Activated CD4-positive, alpha-beta T cell treated with anti-CD3 and anti-CD28 coated beads for 48 hours (primary cell): ENCODE measurements around the gene TNIK.

Source experiments
- DNase-seq: peaks from one replicate; pipeline ENCODE4 v3.0.0-alpha.2; 2020

TNIK gene

DNA sequence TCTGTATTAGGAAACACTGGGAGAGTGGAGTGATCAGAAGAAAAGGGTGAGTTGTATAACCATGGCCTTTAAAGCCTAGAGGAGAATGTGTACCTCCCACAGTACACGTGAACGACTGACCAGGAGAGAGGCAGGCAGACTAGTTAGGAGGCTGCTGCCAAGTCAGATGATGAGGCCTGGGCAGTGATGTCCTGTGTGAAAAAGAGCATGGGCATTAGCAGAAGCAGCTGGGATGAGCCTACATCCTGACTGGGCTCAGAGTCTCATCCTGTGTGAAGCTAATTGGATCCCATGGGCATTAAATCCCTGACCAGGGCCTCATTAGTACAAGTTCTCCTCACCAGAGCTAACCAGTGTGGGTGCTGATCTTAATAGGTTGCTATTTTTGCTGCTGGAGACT, 344.5 kb downstream of the TNIK start:
- no peak for DNase-seq

DNA sequence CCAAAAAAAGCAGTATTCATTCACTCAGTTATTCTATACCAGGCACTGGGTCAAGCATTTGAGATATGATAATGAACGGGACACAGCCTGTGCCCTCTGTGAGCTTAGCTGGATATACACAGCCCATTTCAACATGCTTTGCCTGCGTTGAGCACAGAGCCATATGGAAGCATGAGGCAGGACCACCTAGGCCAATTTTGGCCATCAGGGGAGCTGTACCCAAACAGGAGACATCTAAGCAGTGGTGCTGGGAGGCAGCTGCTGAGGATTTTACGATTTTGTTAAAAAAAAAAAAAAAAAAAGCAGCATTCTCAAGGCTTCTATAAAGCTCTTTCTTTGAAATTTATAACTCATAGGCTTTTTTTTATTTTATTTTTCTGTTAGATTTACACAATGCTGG, 346.5 kb downstream of the TNIK start:
- DNase-seq, result no peak

DNA sequence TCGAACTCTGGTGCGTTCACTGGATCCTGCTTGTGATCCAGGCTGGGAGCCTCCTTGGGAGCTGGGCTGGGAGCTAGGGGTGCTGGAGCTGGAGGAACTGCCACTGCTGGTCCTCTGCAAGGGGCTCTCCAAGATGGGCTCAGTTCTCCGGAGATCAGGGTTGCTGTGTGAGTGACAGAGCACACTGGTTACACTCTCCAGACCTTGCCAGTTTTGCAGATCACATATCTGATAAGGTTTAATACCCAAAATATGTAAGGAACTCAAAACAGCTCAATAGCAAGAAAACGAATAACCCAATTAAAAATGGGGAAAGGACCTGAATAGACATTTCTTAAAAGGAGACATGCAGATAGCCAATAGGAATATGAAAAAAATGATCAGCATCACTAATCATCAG, 349.5 kb downstream of the TNIK start:
- DNase-seq, result no peak

DNA sequence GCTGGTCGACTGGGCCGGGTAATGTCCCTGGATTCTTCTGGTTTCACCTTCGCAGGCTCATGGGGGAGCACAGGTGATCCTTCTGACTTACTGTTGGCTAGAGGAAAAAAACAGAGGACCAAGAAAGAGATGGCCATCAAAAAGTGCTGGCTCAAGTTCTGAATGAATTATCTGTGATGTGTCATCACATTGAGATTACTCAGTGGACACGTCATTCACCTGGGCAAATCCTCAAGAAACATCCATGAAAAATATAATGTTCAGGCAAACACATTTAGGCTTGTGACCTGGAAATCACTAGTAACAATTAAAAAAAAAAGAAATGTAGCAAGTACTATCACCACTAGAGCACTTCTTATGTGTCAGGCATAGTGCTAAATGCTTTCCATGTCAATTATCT, 352.1 kb downstream of the TNIK start:
- no peak for DNase-seq

DNA sequence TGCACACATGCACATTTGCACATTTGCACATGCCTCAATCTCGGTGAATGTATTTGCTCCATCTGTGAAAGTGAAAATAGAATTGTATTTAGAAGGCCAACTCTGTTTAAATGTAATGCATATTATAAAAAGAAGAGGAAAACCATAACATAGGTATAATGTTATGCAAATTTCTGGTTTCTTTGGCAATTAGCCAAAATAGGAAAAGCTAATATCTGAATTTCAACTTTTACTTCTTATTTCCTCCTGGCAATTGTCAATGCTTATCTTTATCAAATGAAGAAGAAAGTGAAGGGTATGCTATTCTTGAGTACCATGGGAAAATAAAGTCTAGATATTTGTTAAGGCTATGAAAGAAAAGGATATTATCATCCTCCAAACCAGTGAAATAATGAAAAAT, 357.0 kb downstream of the TNIK start:
- no peak for DNase-seq

DNA sequence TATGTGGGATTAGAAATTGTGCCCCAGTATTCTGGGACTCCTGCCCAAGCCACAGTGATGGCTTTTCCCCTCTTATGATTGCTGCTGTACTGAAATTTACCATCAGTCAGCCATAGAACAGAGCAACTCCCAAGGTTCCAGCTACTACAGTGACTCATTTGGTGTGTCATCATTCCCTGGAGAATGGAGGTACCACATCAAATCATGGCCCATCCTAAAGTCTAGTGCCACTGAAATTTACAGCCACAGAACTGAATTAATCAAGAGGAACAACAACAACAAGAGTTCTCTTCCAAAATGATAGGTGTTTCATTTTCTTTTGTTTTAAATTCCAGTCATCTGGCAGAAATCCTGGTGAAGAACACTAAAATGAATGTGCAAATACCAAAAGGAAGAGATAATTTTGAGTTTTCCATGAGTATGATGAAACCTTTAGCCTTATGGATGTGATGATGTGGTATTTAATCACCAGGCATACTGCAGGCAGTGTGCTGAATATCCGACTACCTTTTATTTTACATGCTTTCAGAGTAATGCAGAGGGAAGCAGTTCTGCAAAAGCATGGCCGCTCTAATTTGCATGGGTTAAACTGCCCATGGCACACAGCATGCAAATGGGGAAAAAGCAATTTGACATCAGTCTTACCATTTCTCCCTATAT, 358.1 kb downstream of the TNIK start:
- DNase-seq, result no peak

DNA sequence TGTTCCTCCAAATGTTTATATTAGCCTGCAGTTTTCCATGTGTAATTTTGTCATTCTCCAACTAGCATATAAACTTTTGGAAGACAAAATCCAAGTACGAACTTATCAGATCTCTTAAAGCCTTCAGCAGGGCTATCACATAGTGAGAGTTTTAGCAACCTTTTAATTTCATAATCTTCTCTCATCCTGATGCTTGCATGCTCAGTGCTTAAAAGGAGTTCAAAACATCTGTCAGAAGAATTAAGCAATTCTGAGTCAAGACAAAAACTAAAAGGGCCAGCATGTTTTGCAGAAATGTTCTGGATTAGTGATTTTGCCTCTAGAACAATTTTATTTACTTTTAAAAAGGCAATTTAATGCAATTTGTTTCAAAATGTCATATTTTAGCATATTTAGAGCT, 360.3 kb downstream of the TNIK start:
- DNase-seq, result no peak

DNA sequence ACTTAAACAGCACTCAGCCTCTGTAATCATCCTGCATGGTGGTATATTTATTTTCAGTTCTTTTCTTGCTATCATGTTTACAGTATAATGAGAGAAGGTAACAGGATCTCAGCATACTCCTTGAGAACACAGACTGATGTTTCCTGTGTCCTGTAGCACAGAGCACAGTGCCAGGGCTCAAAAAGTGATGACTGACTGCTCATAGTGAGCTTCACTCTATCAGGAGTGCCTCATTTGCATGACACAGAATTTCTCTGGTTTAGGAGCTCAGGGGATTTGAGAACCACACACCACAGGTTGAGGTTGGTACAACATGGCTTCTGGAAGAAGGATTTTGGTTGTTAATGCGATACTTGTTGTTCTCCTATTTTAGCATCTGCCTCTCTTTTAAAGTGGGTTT, 365.1 kb downstream of the TNIK start:
- DNase-seq, result no peak

DNA sequence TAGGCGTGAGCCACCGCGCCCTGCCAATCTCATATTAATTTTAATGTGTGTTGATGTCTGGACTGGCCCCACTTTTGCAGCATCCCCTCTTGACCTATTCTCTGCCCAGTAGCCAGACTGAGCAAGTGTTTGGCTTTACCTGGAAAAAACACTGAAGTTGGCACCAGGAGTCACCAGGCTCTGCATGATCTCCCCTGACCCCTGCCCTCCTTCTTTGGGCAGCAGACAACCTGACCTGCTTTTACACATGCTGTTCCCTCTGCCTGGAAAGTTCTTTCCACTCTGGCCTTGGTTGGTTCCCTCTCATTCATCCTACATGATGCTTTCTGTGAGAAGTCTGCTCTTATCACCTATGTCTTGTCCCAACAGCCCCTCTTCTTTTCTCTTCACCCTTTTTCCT, 365.8 kb downstream of the TNIK start:
- no peak for DNase-seq

DNA sequence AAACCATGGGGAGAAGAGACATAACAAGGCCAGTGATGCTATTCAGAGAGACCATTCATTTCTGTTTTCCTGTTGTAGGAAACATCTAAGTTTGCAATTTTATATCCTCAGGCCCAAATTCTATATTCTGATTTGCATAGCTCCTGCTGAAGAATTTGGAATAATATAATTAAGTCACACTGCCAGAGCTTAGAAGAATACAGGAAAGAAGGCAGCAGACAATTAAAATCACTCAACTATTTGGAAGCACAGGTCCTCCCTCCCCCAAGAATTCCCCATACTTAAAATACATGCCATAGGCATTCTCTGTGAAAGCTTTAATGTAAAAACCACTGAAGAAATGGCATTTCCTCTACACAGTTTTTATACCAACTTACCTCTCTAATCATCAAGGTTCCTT, 366.7 kb downstream of the TNIK start:
- no peak for DNase-seq

DNA sequence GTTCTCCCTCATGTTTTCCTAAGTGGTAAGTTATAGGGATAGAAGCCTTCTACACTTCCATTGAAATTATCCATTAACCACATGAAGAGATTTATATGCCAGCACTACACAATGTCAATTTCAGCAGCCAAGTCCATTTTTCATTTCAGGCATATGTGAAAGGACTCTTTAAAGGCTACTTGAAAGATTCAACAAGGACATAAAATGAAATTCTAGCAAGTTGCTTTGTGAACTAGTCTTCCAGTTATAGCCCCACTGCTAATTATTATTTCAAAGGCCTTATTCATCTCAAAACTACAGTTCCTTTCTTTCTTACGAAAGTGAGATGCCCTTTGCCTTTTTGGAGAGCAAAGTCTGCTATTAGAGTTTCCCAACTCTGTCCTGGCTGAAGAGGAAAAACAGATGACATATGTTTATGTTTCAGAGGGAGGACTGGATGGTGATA, 367.7 kb downstream of the TNIK start:
- no peak for DNase-seq

DNA sequence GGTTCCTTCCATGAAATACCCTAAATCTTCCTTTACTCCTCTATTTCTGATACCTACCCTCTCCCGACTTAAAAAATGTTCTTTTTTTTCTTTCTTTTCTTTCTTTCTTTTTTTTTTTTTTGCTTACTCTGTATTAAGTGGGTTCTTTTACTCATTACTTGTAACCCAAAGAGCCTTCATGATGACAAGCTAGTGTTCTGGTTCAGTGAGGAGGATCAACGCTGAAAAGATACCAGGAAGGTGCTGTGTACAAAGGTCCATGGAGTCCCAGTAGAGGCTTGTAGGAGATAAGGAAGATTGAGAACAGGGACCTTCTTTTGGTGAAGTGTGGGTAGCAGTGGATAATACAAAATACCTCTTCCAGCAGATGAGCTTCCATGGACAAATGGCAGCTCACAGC, 369.9 kb downstream of the TNIK start:
- DNase-seq, result no peak

DNA sequence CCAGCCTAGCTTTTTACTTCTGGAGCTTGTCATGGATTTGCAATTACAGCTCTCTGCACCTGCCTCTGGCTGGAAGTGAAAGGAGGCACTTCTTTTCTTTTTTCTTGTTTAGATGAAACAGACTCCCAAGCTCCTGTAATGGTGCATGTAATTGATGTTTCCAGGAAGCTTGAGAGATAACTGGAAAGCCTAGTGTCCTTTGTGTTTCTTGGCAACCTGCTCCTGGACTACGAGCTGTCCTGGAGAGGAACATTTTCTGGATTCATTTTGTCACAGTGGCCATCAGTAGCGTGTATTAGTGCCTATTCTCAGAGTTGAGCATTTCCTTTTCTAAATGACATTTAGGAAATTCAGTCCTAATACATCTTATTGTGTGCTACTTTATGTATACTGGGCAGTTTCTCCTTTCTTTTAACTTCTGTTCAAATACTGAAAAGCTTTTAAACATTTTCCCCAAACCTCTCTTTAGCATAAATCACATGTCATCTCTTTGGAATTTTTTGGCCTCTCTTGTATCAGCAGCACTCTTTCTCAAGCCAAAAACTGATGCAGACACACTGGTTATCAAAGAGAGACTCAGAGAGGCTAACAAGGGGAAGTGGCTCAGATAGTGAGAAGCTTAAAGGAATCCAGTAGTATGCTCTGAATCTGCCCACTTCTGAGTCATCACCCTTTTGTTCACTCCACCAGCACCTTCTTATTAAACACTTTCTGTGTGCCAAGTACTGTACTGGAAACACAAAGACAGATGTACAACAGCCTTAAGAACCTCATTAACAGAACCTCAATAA, 371.0 kb downstream of the TNIK start:
- DNase-seq, result no peak

DNA sequence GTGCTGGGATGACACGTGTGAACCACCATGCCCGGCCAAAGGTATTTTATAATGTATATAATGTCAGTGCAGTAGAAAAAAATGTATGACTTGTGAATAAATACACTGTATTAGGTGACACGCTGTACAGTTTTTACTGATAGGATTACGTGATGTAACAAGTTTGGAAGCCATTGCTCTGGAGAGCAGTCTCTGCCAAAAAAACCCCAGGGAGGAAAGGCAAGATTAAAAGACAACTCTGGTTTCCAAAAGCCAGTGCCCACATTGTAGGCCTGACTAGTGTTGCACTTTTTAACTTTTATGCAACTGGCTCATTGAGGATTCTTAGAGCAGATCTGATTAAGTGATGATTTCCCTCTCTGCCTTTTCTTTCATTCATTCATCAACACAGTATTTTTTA, 371.7 kb downstream of the TNIK start:
- DNase-seq, result no peak

DNA sequence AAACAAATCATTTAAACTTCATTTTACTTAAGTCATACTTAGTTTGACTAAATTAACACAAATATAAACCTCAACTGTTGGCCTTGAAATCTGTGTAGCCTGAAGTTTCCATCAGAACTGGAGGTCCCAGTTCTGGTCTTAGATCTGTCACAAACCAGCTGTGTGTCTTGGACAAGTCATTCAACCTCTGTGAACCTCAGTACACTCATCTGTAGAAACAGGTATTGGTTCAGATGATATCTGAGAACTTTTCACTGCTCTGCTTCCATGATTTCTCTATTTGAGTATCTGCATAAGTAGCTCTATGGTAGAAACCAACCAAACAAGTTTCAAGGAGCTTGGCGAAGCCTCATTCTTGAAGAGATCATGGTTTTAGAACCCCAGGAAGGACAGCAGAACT, 373.3 kb downstream of the TNIK start:
- no peak for DNase-seq

DNA sequence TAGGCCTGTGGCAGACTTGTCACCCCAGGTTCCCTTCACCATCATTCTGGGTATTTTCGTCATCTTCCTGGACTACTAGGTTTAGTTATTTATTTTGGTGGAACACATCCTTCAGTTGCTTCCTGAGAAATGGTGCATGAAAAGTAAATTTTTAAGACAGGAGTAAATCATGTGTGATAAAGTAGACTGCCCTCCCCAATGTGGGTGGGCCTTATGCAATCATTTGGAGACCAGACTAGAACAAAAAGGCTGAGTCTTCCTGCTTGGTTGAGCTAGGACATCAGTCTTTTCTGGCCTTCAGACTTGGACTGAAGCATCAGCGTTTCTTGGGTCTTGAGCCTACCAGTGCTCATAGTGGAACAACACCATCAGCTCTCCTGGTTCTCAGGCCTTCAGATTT, 382.9 kb downstream of the TNIK start:
- no peak for DNase-seq

DNA sequence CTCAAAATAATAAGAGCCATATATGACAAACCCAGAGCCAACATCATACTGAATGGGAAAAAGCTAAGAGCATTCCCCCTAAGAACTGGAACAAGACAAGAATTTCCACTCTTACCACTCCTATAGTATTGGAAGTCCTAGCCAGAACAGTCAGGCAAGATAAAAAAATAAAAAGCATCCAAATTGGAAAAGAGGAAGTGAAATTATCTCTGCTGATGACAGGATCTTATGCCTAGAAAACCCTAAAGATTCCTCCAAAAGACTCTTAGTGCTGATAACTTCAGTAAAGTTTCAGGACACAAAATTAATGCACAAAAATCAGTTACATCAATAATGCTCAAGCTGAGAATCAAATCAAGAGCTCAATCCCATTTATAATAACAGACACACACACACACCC, 387.8 kb downstream of the TNIK start:
- DNase-seq, result no peak

DNA sequence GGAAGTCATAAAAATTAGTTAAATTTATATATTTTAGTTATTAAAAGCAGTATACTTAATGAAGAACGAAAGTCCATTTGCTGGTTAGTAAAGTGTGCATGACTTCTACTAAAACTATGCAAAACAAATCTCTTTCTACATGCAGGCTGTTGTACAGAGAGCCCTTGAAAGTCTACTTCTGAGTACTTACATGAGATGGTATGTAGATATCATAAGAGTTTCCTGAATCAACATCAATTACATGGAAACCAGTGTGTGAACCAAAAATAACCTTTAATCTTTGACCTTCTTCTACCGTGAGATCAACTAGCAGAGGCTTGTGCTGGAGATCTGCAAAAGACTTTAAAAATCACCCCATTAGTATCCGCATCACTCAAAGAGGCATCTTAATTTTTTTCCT, 391.5 kb downstream of the TNIK start:
- DNase-seq, result no peak

DNA sequence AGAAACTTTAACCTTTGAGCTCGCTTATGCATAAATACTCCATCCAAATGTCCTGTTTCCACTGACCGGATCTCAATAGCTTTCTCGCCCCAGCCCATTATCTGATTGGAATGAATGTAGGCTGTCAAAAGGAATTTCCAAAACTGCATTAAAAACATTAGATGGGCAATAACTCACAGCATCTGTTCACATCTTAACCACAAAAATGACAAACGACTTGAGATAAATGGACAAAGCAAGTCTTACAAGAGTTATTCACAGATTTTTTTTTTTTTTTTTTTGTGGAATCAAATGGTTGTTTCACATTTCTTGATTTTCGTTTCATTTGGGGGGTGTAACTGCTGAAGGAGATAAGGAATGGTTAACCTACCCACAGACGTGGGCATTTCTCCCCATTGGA, 394.0 kb downstream of the TNIK start:
- DNase-seq, result no peak

DNA sequence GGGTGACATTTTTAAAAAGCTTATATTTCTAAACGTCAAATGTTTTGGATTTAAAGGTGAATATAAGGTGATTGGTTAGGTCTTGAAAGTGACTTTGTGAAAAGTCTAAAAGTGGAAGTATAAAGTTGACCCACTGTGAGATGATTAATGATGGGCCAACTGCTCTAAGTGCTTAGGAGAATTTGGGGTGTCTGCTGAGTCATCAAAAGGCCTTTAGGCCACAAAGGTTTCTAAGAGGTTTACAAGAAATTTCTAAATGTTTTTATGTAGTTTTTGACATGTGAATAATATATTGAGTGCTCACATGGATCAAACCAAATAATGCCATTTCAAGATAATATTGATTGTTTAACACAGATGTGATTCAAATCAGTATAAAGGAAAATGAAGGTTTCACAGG, 394.5 kb downstream of the TNIK start:
- no peak for DNase-seq

DNA sequence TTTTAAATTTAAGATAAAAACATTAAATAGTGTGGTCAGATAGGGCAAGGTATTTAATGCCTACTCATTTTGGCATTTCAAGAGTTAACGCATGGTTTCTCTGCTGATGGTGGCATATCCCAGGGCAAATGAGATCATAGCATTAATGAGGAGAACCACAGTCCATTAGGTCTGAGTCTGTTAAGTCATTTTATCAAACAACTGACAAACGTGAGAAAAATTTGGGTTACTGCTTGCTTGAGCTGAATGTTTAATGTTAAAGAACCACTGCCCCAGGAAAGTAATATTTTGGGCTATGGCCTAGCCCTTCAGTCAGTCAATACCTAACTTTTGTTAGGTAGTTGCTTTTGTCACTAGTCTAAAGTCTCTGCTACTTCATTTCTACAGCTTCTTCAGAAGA, 395.7 kb downstream of the TNIK start:
- no peak for DNase-seq

DNA sequence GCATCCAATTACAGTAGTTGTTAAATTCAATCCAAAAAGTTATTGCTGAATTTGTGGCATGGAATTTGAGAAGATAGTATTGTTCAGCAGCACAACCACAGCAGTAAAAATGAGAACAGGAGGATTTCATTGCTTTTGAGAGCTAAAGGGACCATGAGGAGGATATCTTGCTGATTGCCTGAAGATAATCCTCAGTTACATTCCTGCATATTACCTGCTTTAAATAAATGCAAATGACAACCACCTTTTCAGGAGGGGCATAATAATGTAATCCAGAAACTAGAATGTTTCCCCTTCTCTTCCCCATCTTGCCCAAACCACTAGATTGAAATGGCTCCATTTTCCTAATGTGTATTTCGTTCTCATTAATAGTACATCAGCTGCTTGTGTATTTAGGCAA, 398.5 kb downstream of the TNIK start:
- no peak for DNase-seq

DNA sequence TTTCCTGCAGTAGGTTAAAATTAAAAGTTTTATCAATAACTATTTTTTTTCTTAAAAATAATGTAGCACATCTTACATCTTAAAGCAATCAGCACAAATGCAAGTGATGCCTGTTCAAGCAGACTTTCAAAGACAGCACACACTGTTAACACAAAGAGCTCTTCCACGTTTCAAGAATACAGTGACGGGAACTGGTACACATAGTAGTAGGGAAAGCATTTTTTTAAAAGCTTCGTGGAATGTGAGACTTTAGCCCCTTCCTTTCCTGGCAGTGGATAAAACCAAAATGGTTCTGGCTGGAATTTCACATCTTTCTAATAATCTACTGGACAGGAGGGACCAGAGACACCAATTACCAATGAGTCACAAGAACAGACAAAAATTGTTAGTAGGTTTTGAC, 400.2 kb downstream of the TNIK start:
- no peak for DNase-seq

DNA sequence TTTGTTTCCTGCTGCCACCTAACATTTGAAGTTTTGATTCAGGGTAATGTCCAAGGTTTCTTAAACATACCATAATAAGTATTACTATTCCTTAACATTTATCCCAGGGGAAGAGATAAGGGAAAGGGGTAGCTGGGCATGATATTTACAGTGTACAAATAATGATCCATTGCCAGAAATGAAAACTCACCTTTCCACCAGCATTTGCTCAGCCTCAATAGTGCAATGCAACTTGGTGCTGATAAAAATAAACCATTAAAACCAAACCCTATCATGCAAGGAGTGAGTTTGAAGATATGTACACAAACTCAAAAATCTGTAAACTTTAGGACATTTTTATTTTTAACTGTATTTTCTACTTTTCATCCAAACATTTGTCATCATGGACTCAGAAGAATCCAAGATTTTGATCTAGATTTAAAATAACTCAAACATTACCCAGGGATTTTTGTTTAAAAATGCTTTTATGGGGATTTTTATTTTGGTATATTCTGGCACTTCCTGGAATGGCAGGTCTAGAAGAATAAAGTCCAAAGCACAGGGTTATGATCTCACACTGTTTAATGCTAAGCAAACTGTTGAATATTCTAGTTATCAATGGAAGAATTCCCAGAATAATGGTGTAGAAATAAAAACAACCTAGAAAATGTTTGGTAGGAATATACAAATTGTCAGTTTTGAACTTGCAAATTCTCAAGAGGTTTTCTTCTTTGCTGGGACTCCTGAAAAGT, 401.2 kb downstream of the TNIK start:
- DNase-seq, result no peak
